ENCODE data around the gene MTERF4. TPM values are rescaled to one million over a fixed set of nuclear protein-coding genes. Genes with fewer than 3 reads are reported as not detected.

The MTERF4 gene, protein sequence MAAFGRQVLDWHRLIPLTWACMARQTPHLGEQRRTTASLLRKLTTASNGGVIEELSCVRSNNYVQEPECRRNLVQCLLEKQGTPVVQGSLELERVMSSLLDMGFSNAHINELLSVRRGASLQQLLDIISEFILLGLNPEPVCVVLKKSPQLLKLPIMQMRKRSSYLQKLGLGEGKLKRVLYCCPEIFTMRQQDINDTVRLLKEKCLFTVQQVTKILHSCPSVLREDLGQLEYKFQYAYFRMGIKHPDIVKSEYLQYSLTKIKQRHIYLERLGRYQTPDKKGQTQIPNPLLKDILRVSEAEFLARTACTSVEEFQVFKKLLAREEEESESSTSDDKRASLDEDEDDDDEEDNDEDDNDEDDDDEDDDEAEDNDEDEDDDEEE
- polyA plus RNA-seq (2011; rRNA removed) (32.0 and 33.6 TPM in 2 replicates), polyA minus RNA-seq (2011; rRNA and poly(A)+ RNA removed) (16.2 and 18.4 TPM in 2 replicates)

DNA sequence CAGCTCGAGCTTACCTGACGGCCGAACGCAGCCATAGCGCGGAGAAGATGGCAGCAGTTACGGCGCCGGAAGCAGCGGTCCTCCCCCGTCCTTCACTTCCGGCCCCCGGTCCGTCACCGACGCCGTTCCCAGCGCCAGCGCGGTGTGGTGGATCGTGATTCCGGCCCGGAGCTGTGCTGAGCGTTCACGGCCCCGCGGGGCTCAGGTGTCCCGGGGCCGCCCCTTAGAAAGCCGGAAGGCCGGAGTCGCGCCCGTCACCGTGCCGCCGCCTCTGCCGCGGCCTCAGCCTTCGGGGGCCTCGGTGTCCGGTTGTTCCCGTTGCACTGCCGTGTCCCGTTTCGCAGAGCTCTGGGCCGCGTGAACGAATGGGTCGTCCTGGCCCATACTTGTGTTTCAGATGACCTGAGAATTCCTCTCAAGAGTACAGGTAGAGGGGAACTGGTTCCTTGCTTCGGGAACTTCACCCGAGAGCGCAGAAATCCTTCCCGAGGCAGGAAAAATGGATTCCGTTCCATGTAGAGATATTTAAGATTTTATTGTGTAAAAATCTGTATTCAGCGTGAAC lies at the start of gene MTERF4:
Gene MTERF4 (minus strand): TSS at position 49 of the 565 bp plus-strand sequence. CDS start 14 bp downstream, at position 35.
- TF ChIP-seq, protein P1, sequence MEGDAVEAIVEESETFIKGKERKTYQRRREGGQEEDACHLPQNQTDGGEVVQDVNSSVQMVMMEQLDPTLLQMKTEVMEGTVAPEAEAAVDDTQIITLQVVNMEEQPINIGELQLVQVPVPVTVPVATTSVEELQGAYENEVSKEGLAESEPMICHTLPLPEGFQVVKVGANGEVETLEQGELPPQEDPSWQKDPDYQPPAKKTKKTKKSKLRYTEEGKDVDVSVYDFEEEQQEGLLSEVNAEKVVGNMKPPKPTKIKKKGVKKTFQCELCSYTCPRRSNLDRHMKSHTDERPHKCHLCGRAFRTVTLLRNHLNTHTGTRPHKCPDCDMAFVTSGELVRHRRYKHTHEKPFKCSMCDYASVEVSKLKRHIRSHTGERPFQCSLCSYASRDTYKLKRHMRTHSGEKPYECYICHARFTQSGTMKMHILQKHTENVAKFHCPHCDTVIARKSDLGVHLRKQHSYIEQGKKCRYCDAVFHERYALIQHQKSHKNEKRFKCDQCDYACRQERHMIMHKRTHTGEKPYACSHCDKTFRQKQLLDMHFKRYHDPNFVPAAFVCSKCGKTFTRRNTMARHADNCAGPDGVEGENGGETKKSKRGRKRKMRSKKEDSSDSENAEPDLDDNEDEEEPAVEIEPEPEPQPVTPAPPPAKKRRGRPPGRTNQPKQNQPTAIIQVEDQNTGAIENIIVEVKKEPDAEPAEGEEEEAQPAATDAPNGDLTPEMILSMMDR (IDR thresholded peaks at IDR 0.05; ENCODE audit: insufficient read depth, low read depth, low read length): no peak
- peak; percentile 27 for DNase-seq (ENCODE audit: low read depth)
- peaks cover 8% of the 10 kb centered on the region; the same call in 1 of the 2 replicates for H3K36me3 ChIP-seq (ENCODE audit: control insufficient read depth, insufficient read depth, low read length)
- ChIA-PET CTCF (interaction anchor here (0.9 to 1.4 kb wide), 2 partner anchors 24 to 188 kb away, joined by 3 to 4 read pairs; no protein-coding TSS in a partner anchor), POLR2A (no interaction called here)
- no peaks in the 10 kb centered on the region for H3K27me3 ChIP-seq (ENCODE audit: control insufficient read depth, insufficient read depth, low read length)
- H3K4me3 ChIP-seq (ENCODE audit: low read depth, low read length): peak within 1 kb of the TSS; percentile 94

DNA sequence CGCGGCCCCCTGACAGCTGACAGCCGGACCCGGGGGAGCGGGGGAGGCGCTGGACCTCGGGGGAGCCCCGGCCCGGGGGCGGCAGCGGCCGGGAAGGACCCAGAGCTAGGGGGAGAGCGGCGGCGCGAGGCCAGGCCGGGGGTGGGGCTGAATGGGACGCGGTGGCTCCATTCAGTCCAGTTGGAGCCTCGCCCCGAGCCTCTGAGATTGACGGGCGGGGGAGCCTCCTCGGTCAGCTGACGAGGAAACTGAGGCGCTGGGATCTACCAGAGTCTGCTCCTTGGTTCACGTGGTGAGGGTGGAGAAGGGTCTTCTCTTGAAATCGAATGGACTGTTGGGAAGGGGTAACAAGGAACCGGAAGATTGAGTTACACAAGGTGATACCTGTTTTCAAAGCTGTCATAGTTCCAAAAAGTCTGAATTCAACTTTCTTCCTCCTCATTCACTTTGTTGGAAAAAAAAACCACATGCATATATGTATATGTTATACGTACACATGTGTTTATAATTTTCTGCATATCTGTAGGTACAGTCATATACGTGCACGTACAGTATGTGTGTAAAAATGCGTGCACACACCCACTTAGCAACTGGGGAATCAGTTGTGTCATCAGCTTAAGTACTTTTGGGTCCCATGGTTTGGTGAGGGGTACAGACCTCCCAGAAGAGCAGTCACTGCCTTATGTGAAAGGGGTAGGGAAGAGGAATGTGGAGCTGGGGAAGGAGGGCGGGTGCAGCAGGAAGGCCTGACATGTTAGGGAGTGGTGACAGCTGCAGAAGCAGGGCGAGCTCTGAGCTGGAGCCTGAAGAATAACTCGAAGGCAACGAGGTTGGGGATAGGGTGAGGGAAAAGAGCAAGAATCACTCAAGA lies 48.8 kb upstream of the MTERF4 start:
- H3K27me3 ChIP-seq (ENCODE audit: control insufficient read depth, insufficient read depth, low read length): no peaks in the 10 kb centered on the region
- H3K36me3 ChIP-seq (ENCODE audit: control insufficient read depth, insufficient read depth, low read length): peaks cover 3% of the 10 kb centered on the region
- ChIA-PET POLR2A (no interaction called here), CTCF (interaction anchor here (1.4 kb wide), 1 partner anchor 237 kb away, joined by 4 read pairs; no protein-coding TSS in a partner anchor)
- no peak for DNase-seq (ENCODE audit: low read depth)
- TF ChIP-seq, protein P1 (IDR thresholded peaks at IDR 0.05; ENCODE audit: insufficient read depth, low read depth, low read length): no peak
- H3K4me3 ChIP-seq (ENCODE audit: low read depth, low read length): peak overlapping the region; percentile 66

DNA sequence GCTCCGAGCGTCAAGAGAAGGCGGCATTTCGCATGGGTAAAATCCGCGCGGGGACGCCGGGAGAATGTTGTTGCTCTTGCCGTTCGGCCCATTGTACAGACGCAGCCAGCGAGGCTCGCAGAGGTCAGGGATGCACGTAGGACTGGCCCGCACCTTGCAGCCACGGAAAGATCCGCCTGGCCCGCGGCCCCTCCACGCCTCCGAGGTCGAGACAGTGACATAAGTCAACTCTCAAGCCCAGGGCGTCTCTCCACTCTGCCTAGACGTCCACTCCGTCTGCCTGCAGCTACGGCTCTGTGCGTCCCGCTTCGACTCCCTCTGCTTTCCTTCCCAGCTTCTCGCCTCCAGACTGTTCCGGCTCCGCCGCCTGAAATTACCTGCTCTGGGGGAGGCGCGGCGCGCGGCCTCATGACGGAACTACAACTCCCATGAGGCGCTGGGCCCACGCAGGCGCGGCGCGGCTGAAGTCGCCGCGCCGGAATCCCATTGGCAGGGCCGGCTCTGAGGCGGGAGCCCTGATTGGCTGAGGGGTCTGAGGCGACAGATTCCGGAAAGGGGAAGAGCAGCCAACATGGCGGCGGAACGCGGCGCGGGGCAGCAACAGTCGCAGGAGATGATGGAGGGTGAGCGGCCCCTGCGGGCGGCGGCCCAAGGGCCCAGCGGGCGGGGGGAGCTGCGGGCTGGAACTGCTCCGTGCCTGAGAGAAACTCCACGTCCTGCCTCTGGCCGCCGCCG lies 48.0 kb upstream of the MTERF4 start, which contains the start of gene PPP1R7:
Gene PPP1R7 (plus strand): TSS at position 543 of the 735 bp plus-strand sequence. CDS start 29 bp downstream, at position 572.
- TF ChIP-seq, protein P1 (IDR thresholded peaks at IDR 0.05; ENCODE audit: insufficient read depth, low read depth, low read length): no peak
- DNase-seq (ENCODE audit: low read depth): peak; percentile 60
- POLR2A ChIA-PET: no interaction called here
- peak within 1 kb of the TSS; percentile 66 for H3K4me3 ChIP-seq (ENCODE audit: low read depth, low read length)
- peaks cover 3% of the 10 kb centered on the region for H3K36me3 ChIP-seq (ENCODE audit: control insufficient read depth, insufficient read depth, low read length)
- CTCF ChIA-PET: interaction anchor here (1.4 kb wide), 1 partner anchor 236 kb away, joined by 4 read pairs; no protein-coding TSS in a partner anchor
- H3K27me3 ChIP-seq (ENCODE audit: control insufficient read depth, insufficient read depth, low read length): no peaks in the 10 kb centered on the region

DNA sequence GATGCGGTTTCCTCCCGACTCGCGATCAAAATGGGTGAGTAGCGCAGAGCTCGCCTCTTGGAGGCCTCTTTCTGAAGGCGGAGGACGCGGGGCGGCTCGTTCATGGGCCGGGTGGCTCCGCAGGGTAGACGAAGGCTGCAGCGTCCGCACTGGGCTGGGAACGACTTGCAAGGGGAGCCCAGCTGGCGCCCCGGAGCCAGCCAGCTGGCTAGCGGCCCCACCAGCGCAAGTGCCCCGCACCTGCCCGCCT lies 47.5 kb upstream of the MTERF4 start:
- no peaks in the 10 kb centered on the region; the same call in 1 of the 2 replicates for H3K36me3 ChIP-seq (ENCODE audit: control insufficient read depth, insufficient read depth, low read length)
- no peak for DNase-seq (ENCODE audit: low read depth)
- H3K27me3 ChIP-seq (ENCODE audit: control insufficient read depth, insufficient read depth, low read length): no peaks in the 10 kb centered on the region
- TF ChIP-seq, protein P1 (IDR thresholded peaks at IDR 0.05; ENCODE audit: insufficient read depth, low read depth, low read length): no peak
- POLR2A ChIA-PET: no interaction called here
- peak overlapping the region; percentile 66 for H3K4me3 ChIP-seq (ENCODE audit: low read depth, low read length)
- CTCF ChIA-PET: interaction anchor here (0.7 to 1.4 kb wide), 2 partner anchors 236 to 309 kb away, joined by 3 to 4 read pairs; no protein-coding TSS in a partner anchor
